ENCODE data around the gene HSD17B1. TPM values are rescaled to one million over a fixed set of nuclear protein-coding genes. Genes with fewer than 3 reads are reported as not detected.
A peak's percentile ranks its signal among the peaks of the same experiment; 100 is the strongest.

Gene HSD17B1
- total and polyA plus RNA-seq, 8 donors, result 0.32 to 3.5 (median 0.91) TPM

GRCh38 chr17:42573095-42573494 is 20.4 kb downstream of the HSD17B1 start:
- H3K36me3 ChIP-seq, result peaks cover 3 to 47% (median 28%) of the 10 kb centered on the region in 3 donors
- no peaks in the 10 kb centered on the region for H3K27me3 ChIP-seq
- 77 to 81% methylated on average over 4 of the region's 4 CpGs for WGBS, 2 donors
- DNase-seq (peak in 1 of 6 donors; percentile 8), ATAC-seq (no peak), FAIRE-seq (no peak)
- no peak overlapping the region for H3K4me3 ChIP-seq
- no peak overlapping the region for H3K27ac ChIP-seq
- H3K9me3 ChIP-seq, result no peaks in the 10 kb centered on the region
- H3K4me1 ChIP-seq, result peaks cover 4 to 25% (median 10%) of the 10 kb centered on the region in 3 donors
- intact Hi-C loops (cut with DNase I), result no loop called here
- no peak for TF ChIP-seq CTCF (IDR thresholded peaks at IDR 0.05)

- no peak for FAIRE-seq
- no peak overlapping the region for H3K4me3 ChIP-seq
- H3K27ac ChIP-seq, result no peak overlapping the region
- no peak for DNase-seq
- no peaks in the 10 kb centered on the region for H3K9me3 ChIP-seq
- intact Hi-C loops (cut with DNase I), result no loop called here
- H3K36me3 ChIP-seq, result peaks cover 3 to 37% (median 28%) of the 10 kb centered on the region in 3 donors
- peaks cover 4 to 26% (median 10%) of the 10 kb centered on the region in 3 donors for H3K4me1 ChIP-seq
- 76 to 83% methylated on average over 3 of the region's 3 CpGs for WGBS, 2 donors
- no peaks in the 10 kb centered on the region for H3K27me3 ChIP-seq
- ATAC-seq, result no peak
- TF ChIP-seq CTCF (IDR thresholded peaks at IDR 0.05), result no peak
Observed at GRCh38 chr17:42574463-42574862, 21.7 kb downstream of the HSD17B1 start.

- H3K4me3 ChIP-seq, result peak overlapping the region; percentile 31 to 62 (median 44)
- H3K9me3 ChIP-seq, result no peaks in the 10 kb centered on the region
- peak in 2 of 4 donors; percentile 4 to 5 for ATAC-seq
- DNase-seq, result no peak
- intact Hi-C loops (cut with DNase I), result no loop called here
- no peak for FAIRE-seq
- no peak for TF ChIP-seq CTCF (IDR thresholded peaks at IDR 0.05)
- H3K27ac ChIP-seq, result peak overlapping the region in 3 of 4 donors; percentile 20 to 74 (median 64)
- 6 to 9% methylated on average over 17 to 18 of the region's 18 CpGs for WGBS, 2 donors
- H3K36me3 ChIP-seq, result peaks cover 3 to 30% (median 19%) of the 10 kb centered on the region in 3 donors
- H3K4me1 ChIP-seq, result peaks cover 0 to 15% (median 6%) of the 10 kb centered on the region in 3 donors
- no peaks in the 10 kb centered on the region for H3K27me3 ChIP-seq
Observed at GRCh38 chr17:42577140-42577531, 24.4 kb downstream of the HSD17B1 start.

- TF ChIP-seq CTCF (IDR thresholded peaks at IDR 0.05), result no peak
- ATAC-seq (peak; percentile 94 to 98 (median 96)), DNase-seq (peak; percentile 92 to 97 (median 94)), FAIRE-seq (no peak)
- Histone ChIP-seq H3K36me3 (peaks cover 3 to 30% (median 15%) of the 10 kb centered on the region in 3 donors), H3K27me3 (no peaks in the 10 kb centered on the region), H3K4me1 (peaks cover 0 to 10% (median 5%) of the 10 kb centered on the region in 3 donors), H3K9me3 (no peaks in the 10 kb centered on the region), H3K27ac (peak within 1 kb of the TSS; percentile 64 to 84 (median 74)), H3K4me3 (peak within 1 kb of the TSS; percentile 31 to 62 (median 44))
- WGBS, 2 donors, result 0% methylated on average over 52 of the region's 52 CpGs
- intact Hi-C loops (cut with DNase I), result no loop called here
Observed at GRCh38 chr17:42577532-42578281, 25.0 kb downstream of the HSD17B1 start, which contains the start of gene PSMC3IP. Gene PSMC3IP, minus strand, starts transcription at chr17:42577729. Its CDS starts 43 bp downstream, at chr17:42577686.

Measured in pancreas (tissue), 10 donors.